Measurements from ENCODE around the gene MYO1G. TPM values are rescaled to one million over a fixed set of nuclear protein-coding genes. Genes with fewer than 3 reads are reported as not detected.

The MYO1G gene
- total RNA-seq, 1 donor from 2014 or later, result 1.1 TPM

GRCh38 chr7:44965937-44966730 is 12.7 kb downstream of the MYO1G start:
- ATAC-seq, result no peak

GRCh38 chr7:44965441-44965903 is 13.3 kb downstream of the MYO1G start:
- ATAC-seq, result no peak

GRCh38 chr7:44964831-44965440 is 13.9 kb downstream of the MYO1G start:
- no peak for ATAC-seq

DNA sequence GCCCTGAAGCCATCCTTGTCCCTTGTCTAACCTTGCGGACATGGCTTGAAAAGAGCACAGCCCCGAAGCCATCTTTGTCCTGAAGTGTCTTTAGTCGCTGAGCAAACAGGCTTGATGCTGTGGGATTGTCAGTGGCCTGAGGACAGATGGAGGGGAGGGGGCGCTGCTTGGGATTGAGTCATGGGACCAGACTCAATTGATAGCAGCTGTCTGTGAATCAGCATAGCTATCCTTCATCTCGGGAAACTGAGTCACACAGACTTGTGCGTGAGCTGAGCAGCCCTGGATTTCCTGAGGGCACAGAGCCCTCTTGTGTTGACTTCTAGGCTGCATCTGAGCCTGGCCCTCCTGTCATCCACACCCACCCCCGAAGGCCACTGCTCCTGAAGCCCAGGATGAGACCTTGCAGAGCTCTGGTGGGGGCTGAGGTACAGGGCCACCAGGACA is 14.4 kb downstream of the MYO1G start:
- no peak for ATAC-seq

DNA sequence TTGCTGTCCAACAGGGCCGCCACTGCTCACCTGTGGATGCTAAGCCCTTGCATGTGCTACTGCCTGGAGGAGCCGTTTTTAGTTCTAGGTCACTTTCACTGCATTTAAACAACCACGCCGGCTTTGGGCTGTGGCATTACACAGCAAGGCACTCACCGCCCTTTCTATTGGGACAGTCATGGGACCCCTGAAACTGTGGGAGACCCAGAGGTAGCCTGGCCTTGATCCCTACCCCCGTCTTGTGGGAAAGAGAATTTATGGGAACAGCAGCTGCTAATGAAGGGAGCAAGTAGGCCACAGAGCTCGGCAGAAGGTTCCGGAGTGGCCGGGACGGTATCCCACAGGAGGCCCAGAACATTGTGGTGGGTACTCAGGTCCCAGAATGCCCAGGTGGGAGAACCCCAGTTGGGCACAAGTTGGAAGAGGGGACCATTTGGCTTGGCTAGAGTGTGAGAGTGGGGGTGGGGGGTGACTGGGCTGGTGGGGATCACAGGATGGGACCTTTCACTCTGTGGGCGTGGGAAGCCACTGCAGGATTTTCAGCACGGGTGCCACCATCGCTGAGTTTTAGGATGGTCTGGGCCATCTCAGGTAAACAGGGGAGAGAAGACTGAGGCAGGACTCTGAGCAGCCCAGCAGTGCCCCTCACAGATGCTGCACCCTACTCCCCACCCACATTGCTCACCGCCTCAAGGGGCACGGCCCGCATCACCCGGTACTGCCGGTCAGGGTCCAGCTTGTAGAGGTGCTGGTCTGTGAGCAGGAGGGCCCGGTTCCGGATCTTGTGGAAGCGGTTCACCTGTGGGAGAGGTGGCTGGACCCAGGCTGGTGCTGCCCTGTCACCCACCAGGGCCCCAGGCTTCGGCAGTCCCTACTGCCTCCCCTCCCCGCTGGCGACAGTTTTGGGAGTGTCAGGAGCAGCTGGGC is 15.2 kb downstream of the MYO1G start:
- ATAC-seq, result no peak

DNA sequence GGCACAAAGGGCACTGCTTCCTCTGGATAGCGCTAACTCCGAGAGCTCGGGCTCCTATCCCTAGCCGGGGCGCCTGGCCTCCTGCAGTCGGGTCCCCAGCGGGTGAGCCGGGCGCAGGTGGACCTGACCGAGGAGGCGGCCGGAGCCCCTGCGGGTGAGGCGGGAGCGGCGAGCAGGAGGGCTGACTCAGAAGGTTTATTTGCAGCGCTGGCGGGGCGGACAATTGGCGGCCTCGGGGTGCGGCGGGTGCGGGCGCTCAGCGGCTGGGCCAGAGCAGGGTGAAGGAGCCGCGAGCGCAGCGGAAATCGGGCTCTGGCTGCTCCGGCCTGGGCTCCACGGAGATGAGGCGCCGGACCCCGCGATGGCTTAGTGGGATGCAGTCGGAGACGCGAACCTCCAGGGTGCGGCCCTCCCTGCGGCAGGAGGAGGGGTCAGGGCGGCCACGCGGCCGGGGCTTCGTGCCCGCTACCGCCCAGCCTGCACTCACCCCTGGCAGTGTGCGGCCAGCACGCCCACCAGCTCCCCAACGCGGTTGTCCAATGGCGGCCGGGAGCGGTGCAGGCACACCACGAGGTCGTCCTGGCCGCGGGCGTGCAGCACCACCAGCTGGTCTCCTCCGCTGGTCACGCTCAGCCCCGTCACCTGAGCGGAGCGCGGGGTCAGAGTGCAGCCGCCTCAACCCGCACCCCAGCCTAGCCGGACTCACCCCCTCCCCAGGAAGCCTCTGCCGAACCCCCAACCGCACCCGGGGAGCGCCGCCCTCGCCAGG is 16.1 kb downstream of the MYO1G start:
- peak; percentile 41 for ATAC-seq

GRCh38 chr7:44961844-44962482 is 16.9 kb downstream of the MYO1G start:
- ATAC-seq, result peak; percentile 12

DNA sequence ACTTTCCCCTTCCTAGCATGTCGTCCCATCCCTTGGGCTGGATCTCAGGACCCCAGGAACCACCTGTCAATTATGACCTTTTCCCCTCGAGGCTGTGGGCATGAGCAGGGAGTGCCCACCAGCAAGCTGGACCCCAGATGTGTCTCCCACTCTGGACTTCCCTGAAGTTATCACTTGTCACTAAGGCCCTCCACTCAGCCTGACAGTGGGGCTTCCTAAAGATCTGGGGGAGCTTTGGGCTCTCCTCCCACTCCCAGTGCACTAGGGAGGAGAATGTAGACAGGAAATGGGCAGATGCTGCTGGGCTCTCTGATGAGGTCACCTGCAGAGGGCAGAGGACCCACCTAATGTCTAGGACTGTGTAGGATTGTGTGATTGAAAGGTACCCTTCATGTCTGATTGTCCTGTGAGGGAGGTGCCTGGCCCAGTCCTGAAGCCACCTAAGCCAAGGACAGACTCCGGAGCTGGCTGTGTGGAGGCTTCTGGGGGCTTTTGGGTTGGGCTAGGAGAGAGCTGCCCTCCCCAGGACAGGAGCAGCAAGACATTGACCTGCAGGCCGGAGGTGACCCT is 18.7 kb downstream of the MYO1G start:
- no peak for ATAC-seq

DNA sequence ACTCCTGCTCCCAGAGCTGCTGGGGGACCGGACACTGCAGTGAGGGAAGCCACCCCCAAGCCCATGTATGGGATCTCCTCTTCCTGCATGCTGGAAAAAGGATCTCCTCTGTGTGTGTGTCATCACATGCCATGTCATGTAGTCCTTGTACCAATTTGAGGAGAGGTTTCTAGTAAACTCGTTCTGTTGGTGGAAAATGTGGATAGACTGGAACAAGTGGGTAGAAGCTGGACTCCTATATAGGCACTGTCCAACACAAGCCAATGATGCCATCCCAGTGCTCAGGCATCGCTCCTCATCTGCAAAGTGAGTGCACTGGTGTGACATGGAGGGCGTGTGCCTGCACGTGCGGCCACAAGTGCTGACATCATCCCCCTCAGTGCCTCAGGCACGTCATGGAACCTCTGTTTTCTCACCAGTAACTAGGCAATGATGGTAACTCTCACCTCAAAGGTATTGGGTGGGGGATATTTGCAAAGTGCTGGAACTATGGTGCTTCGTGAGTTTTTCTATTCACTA is 19.3 kb downstream of the MYO1G start:
- peak; percentile 32 for ATAC-seq

GRCh38 chr7:44958645-44959344 is 20.0 kb downstream of the MYO1G start:
- ATAC-seq, result no peak

- no peak for ATAC-seq
These were observed 22.6 kb downstream of the MYO1G start for GRCh38 chr7:44956157-44956766.

- no peak for ATAC-seq
These were observed 23.1 kb downstream of the MYO1G start for GRCh38 chr7:44955733-44956132.

DNA sequence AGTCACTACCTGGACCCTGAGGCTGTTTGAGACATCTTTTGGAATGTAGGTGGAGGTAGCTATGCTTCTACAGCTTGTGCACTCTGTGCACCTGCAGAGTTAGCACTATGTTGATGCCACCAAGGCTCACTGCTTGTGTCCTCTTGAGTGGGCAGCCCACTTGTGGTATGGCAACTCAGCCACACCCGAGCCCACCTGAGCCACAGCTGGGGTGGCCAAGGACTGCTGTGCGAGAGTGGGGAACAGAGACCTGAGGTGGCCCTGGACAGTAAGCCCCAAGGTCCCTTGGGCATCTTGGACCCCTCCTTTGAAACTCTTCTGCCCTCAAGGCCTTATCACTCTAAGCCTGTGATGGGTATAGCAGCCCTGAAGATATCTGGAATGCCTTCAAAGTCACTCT is 25.7 kb downstream of the MYO1G start:
- ATAC-seq, result no peak

DNA sequence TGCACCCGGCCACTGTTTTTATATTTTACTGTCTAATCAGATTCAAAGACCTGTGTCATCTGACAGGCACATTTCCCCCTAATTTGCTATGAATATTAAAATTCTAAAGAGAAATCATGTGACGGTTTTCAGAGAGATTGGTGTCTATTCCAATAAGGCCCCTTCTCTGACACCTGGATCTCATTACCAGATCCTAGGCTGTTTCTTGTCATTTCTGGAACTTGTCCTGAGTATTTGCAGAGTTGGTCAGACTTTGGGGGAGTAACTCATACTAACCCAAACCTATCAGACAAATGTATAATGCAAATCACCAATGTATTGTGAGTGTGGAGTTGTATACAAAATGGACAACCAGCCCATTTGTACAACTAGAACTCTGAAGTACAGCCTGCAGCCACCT is 29.5 kb downstream of the MYO1G start:
- ATAC-seq, result no peak

GRCh38 chr7:44945479-44945878 is 33.3 kb downstream of the MYO1G start:
- ATAC-seq, result no peak

DNA sequence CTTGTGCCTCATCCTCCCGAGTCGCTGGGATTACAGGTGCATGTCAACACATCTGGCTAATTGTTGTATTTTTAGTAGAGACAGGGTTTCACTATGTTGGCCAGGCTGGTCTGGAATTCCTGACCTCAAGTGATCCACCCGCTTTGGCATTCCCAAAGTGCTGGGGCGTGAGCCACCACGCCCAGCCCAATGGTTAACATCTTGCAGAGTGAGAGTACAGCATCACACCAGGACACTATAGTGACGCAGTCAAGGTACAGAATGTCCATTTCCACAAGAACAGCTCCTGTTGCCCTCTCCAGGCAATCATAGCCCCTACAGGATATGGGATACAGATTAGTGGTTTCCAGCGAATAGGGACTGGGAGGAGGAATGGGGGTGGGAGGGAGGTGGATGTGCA is 34.0 kb downstream of the MYO1G start:
- no peak for ATAC-seq

DNA sequence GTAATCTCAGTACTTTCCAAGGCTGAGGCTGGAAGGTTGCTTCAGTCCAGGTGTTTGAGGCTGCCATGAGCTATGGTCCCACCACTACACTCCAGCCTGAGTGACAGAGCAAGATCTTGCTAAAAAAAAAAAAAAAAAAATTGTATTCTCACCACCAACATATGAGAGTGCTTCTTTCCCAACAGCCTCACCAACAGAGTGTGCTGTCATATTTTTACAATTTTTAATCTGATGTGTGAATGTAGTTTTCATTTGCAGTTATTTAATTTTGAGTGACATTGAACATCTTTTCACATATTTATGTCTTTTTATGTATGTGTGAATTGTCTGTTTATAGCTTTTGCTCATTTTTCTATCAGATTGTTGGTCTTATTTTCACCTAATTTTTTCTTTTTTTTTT is 35.2 kb downstream of the MYO1G start:
- ATAC-seq, result no peak

- no peak for ATAC-seq
These were observed 41.4 kb downstream of the MYO1G start for GRCh38 chr7:44937426-44937825.

GRCh38 chr7:44936322-44936721 is 42.5 kb downstream of the MYO1G start:
- no peak for ATAC-seq

GRCh38 chr7:44935583-44935982 is 43.2 kb downstream of the MYO1G start:
- ATAC-seq, result no peak
